Right atrium auricular region (tissue), 2 donors: ENCODE data around the gene ADGRG6. TPM values are rescaled to one million over a fixed set of nuclear protein-coding genes. Genes with fewer than 3 reads are reported as not detected.

Experiments
- DNase-seq: peaks from one replicate; pipeline ENCODE4 v3.0.0-alpha.2; 2019; ENCODE audit warnings: low spot score
- H3K27ac ChIP-seq, 2 donors: fragments of 200-600 bp; sonication (generic); 1 replicate in 1 of 2; 2 replicates in 1 of 2; pipeline ENCODE4 v1.5.1; 2016 to 2019
- H3K27me3 ChIP-seq, 2 donors: fragments of 200-600 bp; sonication (generic); one replicate each; pipeline versions ENCODE4 v1.5.1 to v1.6.0; 2017 to 2019
- H3K36me3 ChIP-seq: fragments of 200-600 bp; sonication (generic); one replicate; pipeline ENCODE4 v1.5.1; 2016
- H3K4me1 ChIP-seq, 2 donors: fragments of 200-600 bp; sonication (generic); one replicate each; pipeline versions ENCODE4 v1.5.1 to v1.6.0; 2017 to 2019
- H3K4me3 ChIP-seq, 2 donors: fragments of 200-600 bp; sonication (generic); 1 replicate in 1 of 2; 2 replicates in 1 of 2; pipeline ENCODE4 v1.5.1; 2017 to 2019; ENCODE audit warnings: mild to moderate bottlenecking in 1 of 2, moderate library complexity in 1 of 2
- H3K9me3 ChIP-seq, 2 donors: fragments of 200-600 bp; sonication (generic); one replicate each; pipeline ENCODE4 v1.5.1; 2019
- total RNA-seq, 2 donors: library from RNA; depleted of rRNA; stranded (reverse); fragments of >200 nt; gene quantifications; one replicate each; pipeline ENCODE4 v1.1.0, GENCODE V29; 2016
- TF ChIP-seq, protein P1 (sequence below), 2 donors: fragments of 200-600 bp; sonication (generic); IDR thresholded peaks; one replicate each; pipeline ENCODE4 v1.5.1; 2019; ENCODE audit warnings: antibody characterized with exemption in 2 of 2

Gene ADGRG6
- total RNA-seq, result 10 to 100 TPM in 1 of 2 donors, 1 to 10 TPM in 1; 9.2 to 20.6 TPM

DNA sequence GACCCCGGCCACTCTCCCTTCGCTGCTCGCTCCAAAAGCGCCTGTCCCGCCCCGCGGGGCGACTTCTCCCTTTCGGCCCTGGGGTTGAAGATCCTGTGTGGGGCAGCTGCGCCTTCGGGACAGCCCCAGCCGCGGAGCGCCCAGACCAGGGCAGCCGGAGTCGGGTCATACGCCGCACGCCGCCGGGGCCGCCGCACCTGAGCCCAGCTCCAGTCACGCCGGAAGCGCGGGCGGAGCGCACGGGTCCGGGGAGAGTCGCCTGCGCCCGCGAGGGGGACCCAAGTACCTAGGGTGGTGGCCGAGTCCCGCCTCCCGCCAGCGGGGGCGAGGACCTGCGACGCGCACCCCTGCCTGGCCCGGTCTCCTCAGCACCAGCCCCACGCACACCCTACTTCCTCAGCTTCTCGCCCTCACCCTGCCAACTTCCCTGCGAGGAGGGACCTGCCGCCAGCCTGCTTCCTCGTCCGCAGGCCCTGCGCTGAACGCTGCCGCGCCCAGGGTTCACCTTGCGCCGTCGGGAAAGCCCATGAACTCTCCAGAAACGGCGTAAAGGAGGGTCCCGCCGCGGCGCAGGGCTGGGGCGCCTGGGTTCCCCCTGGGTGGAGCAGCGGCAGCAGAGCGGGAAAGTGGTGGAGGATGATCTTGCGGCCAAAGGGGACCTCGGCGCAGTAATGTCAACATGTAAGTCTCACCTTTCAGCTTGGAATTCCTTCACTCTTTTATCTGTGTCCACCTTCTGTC is at the start of gene ADGRG6:
Gene ADGRG6, plus strand, starts transcription at position 357 of the 741 bp plus-strand sequence. Its CDS starts 323 bp downstream, at position 680.
- no peaks in the 10 kb centered on the region for H3K36me3 ChIP-seq
- no peaks in the 10 kb centered on the region for H3K9me3 ChIP-seq
- peaks cover 0 to 10% of the 10 kb centered on the region in 2 donors for H3K4me1 ChIP-seq
- H3K4me3 ChIP-seq, result peak within 1 kb of the TSS; percentile 46 to 63
- peak within 1 kb of the TSS; percentile 15 to 60 for H3K27ac ChIP-seq
- no peak for DNase-seq
- TF ChIP-seq, protein P1, sequence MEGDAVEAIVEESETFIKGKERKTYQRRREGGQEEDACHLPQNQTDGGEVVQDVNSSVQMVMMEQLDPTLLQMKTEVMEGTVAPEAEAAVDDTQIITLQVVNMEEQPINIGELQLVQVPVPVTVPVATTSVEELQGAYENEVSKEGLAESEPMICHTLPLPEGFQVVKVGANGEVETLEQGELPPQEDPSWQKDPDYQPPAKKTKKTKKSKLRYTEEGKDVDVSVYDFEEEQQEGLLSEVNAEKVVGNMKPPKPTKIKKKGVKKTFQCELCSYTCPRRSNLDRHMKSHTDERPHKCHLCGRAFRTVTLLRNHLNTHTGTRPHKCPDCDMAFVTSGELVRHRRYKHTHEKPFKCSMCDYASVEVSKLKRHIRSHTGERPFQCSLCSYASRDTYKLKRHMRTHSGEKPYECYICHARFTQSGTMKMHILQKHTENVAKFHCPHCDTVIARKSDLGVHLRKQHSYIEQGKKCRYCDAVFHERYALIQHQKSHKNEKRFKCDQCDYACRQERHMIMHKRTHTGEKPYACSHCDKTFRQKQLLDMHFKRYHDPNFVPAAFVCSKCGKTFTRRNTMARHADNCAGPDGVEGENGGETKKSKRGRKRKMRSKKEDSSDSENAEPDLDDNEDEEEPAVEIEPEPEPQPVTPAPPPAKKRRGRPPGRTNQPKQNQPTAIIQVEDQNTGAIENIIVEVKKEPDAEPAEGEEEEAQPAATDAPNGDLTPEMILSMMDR (IDR thresholded peaks at IDR 0.05), result no peak
- peaks cover 0 to 9% of the 10 kb centered on the region in 2 donors for H3K27me3 ChIP-seq

DNA sequence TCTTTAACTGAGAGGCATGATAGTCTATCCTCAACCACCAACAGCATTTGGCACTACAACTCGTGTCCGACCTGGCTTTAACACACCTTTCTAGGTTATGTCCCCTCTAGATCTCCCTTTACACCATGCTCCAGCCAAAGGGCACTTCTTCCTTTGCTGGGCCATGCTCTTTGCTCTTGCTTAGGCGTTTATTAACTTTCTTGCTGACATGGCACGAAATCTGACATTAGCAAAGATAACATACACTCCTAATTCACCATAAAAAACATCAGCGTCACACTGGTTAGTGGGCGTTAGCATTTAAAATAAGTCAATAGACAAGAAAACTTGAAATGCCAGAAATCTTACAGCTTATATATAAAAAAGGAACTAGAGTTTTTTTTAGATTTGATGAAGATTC is 47.3 kb upstream of the ADGRG6 start:
- TF ChIP-seq, protein P1 (IDR thresholded peaks at IDR 0.05), result no peak
- DNase-seq, result no peak
- Histone ChIP-seq H3K27ac (no peak overlapping the region), H3K9me3 (no peaks in the 10 kb centered on the region), H3K36me3 (no peaks in the 10 kb centered on the region), H3K27me3 (no peaks in the 10 kb centered on the region), H3K4me3 (no peak overlapping the region), H3K4me1 (no peaks in the 10 kb centered on the region)

GRCh38 chr6:142255785-142256184 is 46.0 kb upstream of the ADGRG6 start:
- H3K36me3 ChIP-seq, result no peaks in the 10 kb centered on the region
- H3K27ac ChIP-seq, result no peak overlapping the region
- TF ChIP-seq, protein P1 (IDR thresholded peaks at IDR 0.05), result no peak
- H3K9me3 ChIP-seq, result no peaks in the 10 kb centered on the region
- H3K4me1 ChIP-seq, result no peaks in the 10 kb centered on the region
- no peaks in the 10 kb centered on the region for H3K27me3 ChIP-seq
- no peak overlapping the region for H3K4me3 ChIP-seq
- no peak for DNase-seq

- Histone ChIP-seq H3K4me1 (no peaks in the 10 kb centered on the region), H3K27ac (no peak overlapping the region), H3K9me3 (no peaks in the 10 kb centered on the region), H3K36me3 (no peaks in the 10 kb centered on the region), H3K4me3 (no peak overlapping the region), H3K27me3 (no peaks in the 10 kb centered on the region)
- TF ChIP-seq, protein P1 (IDR thresholded peaks at IDR 0.05), result no peak
- no peak for DNase-seq
Observed at GRCh38 chr6:142258305-142258704, 43.5 kb upstream of the ADGRG6 start.

DNA sequence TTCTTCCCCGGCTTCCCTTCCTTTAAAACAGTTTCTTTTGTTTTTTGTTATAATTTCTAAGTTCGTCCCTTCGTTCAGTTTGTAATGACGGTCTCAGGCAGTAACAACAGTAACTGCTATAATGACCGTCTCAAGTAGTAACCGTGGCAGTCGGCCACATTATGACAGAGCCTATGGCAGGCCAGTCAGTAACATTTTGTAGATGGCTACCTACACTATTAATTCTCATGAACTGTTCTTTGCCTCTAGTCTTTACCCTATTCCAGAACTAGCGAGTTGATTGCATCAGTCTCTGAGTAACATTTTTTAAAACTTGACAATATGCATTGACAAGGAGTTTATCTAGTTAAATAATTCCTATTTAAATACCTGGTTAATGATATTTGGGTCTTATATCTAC is 43.0 kb upstream of the ADGRG6 start:
- H3K4me3 ChIP-seq, result no peak overlapping the region
- no peaks in the 10 kb centered on the region for H3K4me1 ChIP-seq
- no peak for DNase-seq
- no peaks in the 10 kb centered on the region for H3K36me3 ChIP-seq
- H3K27ac ChIP-seq, result no peak overlapping the region
- H3K9me3 ChIP-seq, result no peaks in the 10 kb centered on the region
- no peaks in the 10 kb centered on the region for H3K27me3 ChIP-seq
- TF ChIP-seq, protein P1 (IDR thresholded peaks at IDR 0.05), result no peak

DNA sequence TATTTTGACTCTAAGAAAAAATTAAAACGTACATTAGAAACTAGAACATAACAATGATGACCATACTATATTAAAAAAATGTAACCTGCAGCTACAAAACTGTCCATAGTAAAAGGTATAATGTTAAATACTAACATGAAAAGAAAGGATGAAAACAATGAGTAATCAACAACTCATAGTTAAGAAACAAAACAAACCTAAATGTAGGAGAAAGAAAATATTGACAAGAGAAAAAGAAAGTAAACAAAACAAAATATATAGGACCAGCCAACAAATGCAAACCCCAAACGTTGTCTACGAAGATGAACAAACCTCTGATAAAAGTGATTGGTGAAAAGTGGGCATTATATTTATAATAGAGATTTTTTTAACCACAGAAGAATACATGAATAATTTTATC is 41.1 kb upstream of the ADGRG6 start:
- H3K36me3 ChIP-seq, result no peaks in the 10 kb centered on the region
- no peak overlapping the region for H3K27ac ChIP-seq
- H3K4me1 ChIP-seq, result no peaks in the 10 kb centered on the region
- TF ChIP-seq, protein P1 (IDR thresholded peaks at IDR 0.05), result no peak
- no peak for DNase-seq
- no peaks in the 10 kb centered on the region for H3K27me3 ChIP-seq
- H3K4me3 ChIP-seq, result no peak overlapping the region
- no peaks in the 10 kb centered on the region for H3K9me3 ChIP-seq
